H1 (cell line): ENCODE measurements around the gene ZMYND15. TPM values are rescaled to one million over a fixed set of nuclear protein-coding genes. Genes with fewer than 3 reads are reported as not detected.

Experiments
- CTCF ChIA-PET: fragments of 300-600 bp; sonication (Branson Sonifier 250); formaldehyde crosslinking; loops from one replicate; lab custom pipeline; 2021; ENCODE audit not compliant: partially characterized antibody; lab: Charles Lee
- POLR2A ChIA-PET: fragments of 300-600 bp; sonication (Branson Sonifier 250); formaldehyde crosslinking; loops from one replicate; lab custom pipeline; 2021; ENCODE audit warnings: inconsistent platforms; ENCODE audit not compliant: partially characterized antibody; lab: Charles Lee
- DNase-seq, 2 experiments: peaks; one replicate each; pipeline versions ENCODE4 v3.0.0 to v3.0.0-alpha.2; 2010 to 2022; ENCODE audit warnings: low spot score in 2 of 2, low read depth in 1 of 2, mixed read lengths in 1 of 2
- FAIRE-seq: peaks from 2 replicates; lab custom pipeline; 2011; peaks lifted over from hg19 to GRCh38; lab: Jason Lieb, UNC
- H2AFZ ChIP-seq: 2 replicates; pipeline ENCODE4 v1.8.1; 2012; ENCODE audit warnings: low read length, inconsistent platforms
- H2AK5ac ChIP-seq: 2 replicates; pipeline ENCODE4 v1.6.1; 2013; ENCODE audit warnings: low read depth, low read length
- H2BK120ac ChIP-seq: replicated peaks from 2 replicates; pipeline ENCODE3; 2013; ENCODE audit warnings: low read depth, low read length, inconsistent platforms
- H2BK12ac ChIP-seq: 2 replicates; pipeline ENCODE4 v1.6.1; 2013; ENCODE audit warnings: low read depth, low read length
- H2BK15ac ChIP-seq: 2 replicates; pipeline ENCODE4 v1.6.1; 2013; ENCODE audit warnings: low read length
- H2BK20ac ChIP-seq: 2 replicates; pipeline ENCODE4 v1.6.1; 2013; ENCODE audit warnings: low read length
- H2BK5ac ChIP-seq: 2 replicates; pipeline ENCODE4 v1.6.1; 2013; ENCODE audit warnings: low read depth, low read length
- H3K14ac ChIP-seq: 2 replicates; pipeline ENCODE4 v1.6.1; 2013; ENCODE audit warnings: inconsistent platforms; ENCODE audit not compliant: insufficient read length
- H3K18ac ChIP-seq: 2 replicates; pipeline ENCODE4 v1.6.1; 2013; ENCODE audit warnings: low read length; ENCODE audit errors: extremely low read depth
- H3K23ac ChIP-seq: 2 replicates; pipeline ENCODE4 v1.6.1; 2013; ENCODE audit warnings: inconsistent platforms; ENCODE audit not compliant: insufficient read length
- H3K23me2 ChIP-seq: 2 replicates; pipeline ENCODE4 v1.6.1; 2013; ENCODE audit warnings: low read depth, low read length
- H3K27ac ChIP-seq: 2 replicates; pipeline ENCODE4 v1.6.1; 2011; ENCODE audit warnings: low read depth, low read length, inconsistent platforms
- H3K27me3 ChIP-seq, 4 experiments: replicated peaks in 1 of 4; 1 replicate in 1 of 4; 2 replicates in 3 of 4; pipeline versions ENCODE4 v1.6.1 to v1.8.1; 2011 to 2013; ENCODE audit warnings: low read length in 3 of 4, mild to moderate bottlenecking in 3 of 4, inconsistent platforms in 2 of 4, mixed read lengths in 2 of 4, moderate library complexity in 1 of 4; ENCODE audit not compliant: control insufficient read depth in 3 of 4, insufficient read depth in 3 of 4; ENCODE audit errors: extremely low read depth in 1 of 4
- H3K36me3 ChIP-seq, 4 experiments: 2 replicates each; pipeline versions ENCODE4 v1.6.1 to v1.8.1; 2011 to 2013; ENCODE audit warnings: mild to moderate bottlenecking in 4 of 4, low read length in 3 of 4, moderate library complexity in 2 of 4, control low read depth in 1 of 4, inconsistent platforms in 1 of 4; ENCODE audit not compliant: insufficient read depth in 4 of 4, control insufficient read depth in 2 of 4
- H3K4ac ChIP-seq: replicated peaks from 2 replicates; pipeline ENCODE3; 2013; ENCODE audit warnings: low read length, low read depth, mixed read lengths, inconsistent platforms; ENCODE audit not compliant: insufficient read length
- H3K4me1 ChIP-seq, 4 experiments: replicated peaks in 1 of 4; 1 replicate in 1 of 4; 2 replicates in 3 of 4; pipeline versions ENCODE4 v1.6.1 to v1.8.1; 2011 to 2013; ENCODE audit warnings: low read length in 3 of 4, inconsistent platforms in 2 of 4, mixed read lengths in 1 of 4; ENCODE audit not compliant: insufficient read depth in 4 of 4, control insufficient read depth in 3 of 4
- H3K4me2 ChIP-seq, 2 experiments: 2 replicates each; pipeline versions ENCODE4 v1.6.1 to v1.8.1; 2011 to 2013; ENCODE audit warnings: low read depth in 2 of 2, low read length in 2 of 2, control low read depth in 1 of 2, inconsistent platforms in 1 of 2, mild to moderate bottlenecking in 1 of 2; ENCODE audit not compliant: insufficient read depth in 1 of 2
- H3K4me3 ChIP-seq, 4 experiments: fragments of 200-600, 300-600 bp in 1 of 4; sonication (generic), shearing (Covaris generic), sonication (Bioruptor Twin) in 1 of 4; 2 replicates each; pipeline versions ENCODE4 v1.5.1 to v1.8.1; 2011 to 2016; ENCODE audit warnings: low read length in 4 of 4, low read depth in 3 of 4, control low read depth in 2 of 4, inconsistent platforms in 2 of 4, mild to moderate bottlenecking in 2 of 4, mixed read lengths in 1 of 4, moderate library complexity in 1 of 4; ENCODE audit not compliant: insufficient read depth in 2 of 4; ENCODE audit errors: extremely low read depth in 1 of 4
- H3K56ac ChIP-seq: replicated peaks from 2 replicates; pipeline ENCODE3; 2013; ENCODE audit warnings: low read depth, mild to moderate bottlenecking, mixed read lengths, low read length, inconsistent platforms; ENCODE audit not compliant: insufficient read length
- H3K79me1 ChIP-seq: 2 replicates; pipeline ENCODE4 v1.6.1; 2013; ENCODE audit warnings: low read depth, low read length, control low read depth
- H3K79me2 ChIP-seq, 2 experiments: 2 replicates each; pipeline versions ENCODE4 v1.6.1 to v1.8.1; 2012 to 2013; ENCODE audit warnings: low read length in 2 of 2, mild to moderate bottlenecking in 2 of 2, inconsistent platforms in 1 of 2; ENCODE audit not compliant: insufficient read depth in 2 of 2, control insufficient read depth in 1 of 2
- H3K9ac ChIP-seq, 4 experiments: replicated peaks in 1 of 4; 1 replicate in 1 of 4; 2 replicates in 3 of 4; pipeline versions ENCODE4 v1.6.1 to v1.8.1; 2011 to 2013; ENCODE audit warnings: low read depth in 3 of 4, low read length in 3 of 4, control low read depth in 2 of 4, mild to moderate bottlenecking in 2 of 4, moderate library complexity in 2 of 4, inconsistent platforms in 1 of 4; ENCODE audit errors: extremely low read depth in 1 of 4
- H3K9me3 ChIP-seq, 2 experiments: 2 replicates each; pipeline versions ENCODE4 v1.6.1 to v1.8.1; 2012 to 2013; ENCODE audit warnings: mild to moderate bottlenecking in 2 of 2, moderate library complexity in 2 of 2, control low read depth in 1 of 2, inconsistent platforms in 1 of 2, low read depth in 1 of 2, low read length in 1 of 2, mixed read lengths in 1 of 2; ENCODE audit not compliant: insufficient read depth in 2 of 2
- H4K20me1 ChIP-seq, 2 experiments: replicated peaks in 1 of 2; 2 replicates each; pipeline versions ENCODE3 to v1.8.1; 2011 to 2013; ENCODE audit warnings: inconsistent platforms in 2 of 2, low read length in 2 of 2, mild to moderate bottlenecking in 1 of 2; ENCODE audit not compliant: insufficient read depth in 2 of 2, control insufficient read depth in 1 of 2
- H4K5ac ChIP-seq: 2 replicates; pipeline ENCODE4 v1.6.1; 2013; ENCODE audit warnings: low read length, low read depth, mixed read lengths, inconsistent platforms; ENCODE audit not compliant: insufficient read length
- H4K8ac ChIP-seq: 2 replicates; pipeline ENCODE4 v1.8.0; 2013; ENCODE audit warnings: mild to moderate bottlenecking, moderate library complexity, low read length, inconsistent platforms; ENCODE audit not compliant: insufficient read depth; ENCODE audit errors: extremely low read depth
- H4K91ac ChIP-seq: replicated peaks from 2 replicates; pipeline ENCODE3; 2013; ENCODE audit warnings: low read length, mixed read lengths, inconsistent platforms; ENCODE audit not compliant: insufficient read length
- ASH2L ChIP-seq: fragments of 200-600, 300-600 bp; sonication (generic); IDR thresholded peaks from one replicate; pipeline ENCODE4 v1.7.1; 2017; ENCODE audit warnings: low read length
- EP300 ChIP-seq, 2 experiments: IDR thresholded peaks; 1 replicate in 1 of 2; 2 replicates in 1 of 2; pipeline ENCODE4 v1.6.1; 2011 to 2012; ENCODE audit warnings: low read depth in 2 of 2, low read length in 2 of 2, mild to moderate bottlenecking in 2 of 2, borderline replicate concordance in 1 of 2, inconsistent platforms in 1 of 2, moderate library complexity in 1 of 2
- FOSL1 ChIP-seq: IDR thresholded peaks from 2 replicates; pipeline ENCODE4 v1.6.1; 2011; ENCODE audit warnings: mild to moderate bottlenecking, low read depth, low read length, moderate library complexity; ENCODE audit not compliant: insufficient read depth
- HDAC2 ChIP-seq, 2 experiments: fragments of 300-600 bp in 1 of 2; sonication (generic) in 1 of 2; IDR thresholded peaks; 2 replicates each; pipeline ENCODE4 v1.6.1; 2011 to 2012; ENCODE audit warnings: low read depth in 2 of 2, low read length in 2 of 2, mild to moderate bottlenecking in 2 of 2, moderate library complexity in 2 of 2, borderline replicate concordance in 1 of 2, inconsistent platforms in 1 of 2
- NRF1 ChIP-seq: IDR thresholded peaks from 2 replicates; pipeline ENCODE4 v1.6.1; 2011; ENCODE audit warnings: mild to moderate bottlenecking, low read depth, low read length, improper control_type of control experiment
- PHF8 ChIP-seq: fragments of 200-600 bp; sonication (generic); conservative IDR thresholded peaks from 2 replicates; pipeline ENCODE4 v1.7.1; 2012; ENCODE audit warnings: low read depth, mild to moderate bottlenecking, inconsistent platforms, low read length, moderate library complexity
- POLR2A ChIP-seq, 2 experiments: IDR thresholded peaks; 1 replicate in 1 of 2; 2 replicates in 1 of 2; pipeline ENCODE4 v1.6.1; 2011; ENCODE audit warnings: low read depth in 2 of 2, low read length in 2 of 2, mild to moderate bottlenecking in 2 of 2; ENCODE audit errors: control extremely low read depth in 1 of 2
- POLR2AphosphoS5 ChIP-seq: IDR thresholded peaks from 2 replicates; pipeline ENCODE4 v1.6.1; 2011; ENCODE audit warnings: low read depth, low read length
- RAD21 ChIP-seq, 2 experiments: IDR thresholded peaks in 1 of 2; conservative IDR thresholded peaks in 1 of 2; 2 replicates each; pipeline ENCODE4 v1.6.1; 2011; ENCODE audit warnings: low read depth in 2 of 2, low read length in 2 of 2, improper control_type of control experiment in 1 of 2, inconsistent platforms in 1 of 2, mild to moderate bottlenecking in 1 of 2, moderate library complexity in 1 of 2
- SUZ12 ChIP-seq: fragments of 200-600 bp; sonication (generic); IDR thresholded peaks from 2 replicates; pipeline ENCODE4 v1.6.1; 2012; ENCODE audit warnings: mild to moderate bottlenecking, inconsistent platforms, low read length, moderate library complexity, mixed read lengths
- TEAD4 ChIP-seq: IDR thresholded peaks from 2 replicates; pipeline ENCODE4 v1.6.1; 2012; ENCODE audit warnings: low read depth, low read length, inconsistent platforms, mixed read lengths
- WGBS, 2 experiments: shearing (Covaris generic) in 1 of 2; methylation state at CpG; one replicate each; pipeline versions ENCODE4 v1.1.6 to v1.1.7; 2013 to 2015; ENCODE audit warnings: low lambda C conversion rate in 2 of 2, mixed read lengths in 2 of 2, inconsistent platforms in 1 of 2, low coverage in 1 of 2, missing lambda C conversion rate in 1 of 2; ENCODE audit not compliant: insufficient replicate concordance in 2 of 2, insufficient coverage in 1 of 2, insufficient read length in 1 of 2; ENCODE audit errors: extremely low coverage in 1 of 2, missing lambda C conversion rate in 1 of 2; 5-methylcytosine and 5-hydroxymethylcytosine counted together
- polyA plus RNA-seq, 7 experiments: library from polyadenylated mRNA; depleted of rRNA in 3 of 7; stranded (reverse) in 5 of 7; unstranded in 2 of 7; fragments of >200 nt in 5 of 7; fragments of 200-250 nt in 2 of 7; gene quantifications; 1 replicate in 5 of 7; 2 replicates in 1 of 7; 4 replicates in 1 of 7; pipeline versions ENCODE4 v1.2.1 to v1.2.3, GENCODE V29; 2011 to 2013; ENCODE audit warnings: missing spikeins in 2 of 7, mixed read lengths in 2 of 7
- total RNA-seq: library from RNA; stranded (reverse); fragmentation: NEBNext Ultra II Directional; extraction: Animal tissue kit (Norgen Biotek cat#: 25700); gene quantifications from 2 replicates; pipeline ENCODE4 v1.2.1, GENCODE V29; 2021

The ZMYND15 gene
- total and polyA plus RNA-seq, 2 of the 8 experiments (the other 6 are each of a cell fraction or from before 2014, with no cell fraction given), result 0.53 to 0.58 TPM

- no peak overlapping the region for H3K56ac ChIP-seq
- H2BK12ac ChIP-seq, result 0 out of 2 replicates have a peak overlapping the region, but pooled peaks have one; percentile 27
- 95% methylated on average over 57 of the region's 61 CpGs; no CpG with 5 or more reads in 1 of the 2 experiments for WGBS, 2 experiments
- no peak overlapping the region for H2AFZ ChIP-seq
- ChIA-PET POLR2A (interaction anchor here (1.3 kb wide), 1 partner anchor 124 kb away, joined by 3 read pairs; no protein-coding TSS in a partner anchor), CTCF (interaction anchor here (0.5 to 2.9 kb wide), 11 partner anchors 7 to 216 kb away, joined by 3 to 16 read pairs (median 4); no protein-coding TSS in a partner anchor)
- no peak overlapping the region for H4K5ac ChIP-seq
- H3K23me2 ChIP-seq, result peaks cover 16% of the 10 kb centered on the region
- DNase-seq (no peak), FAIRE-seq (no peak)
- H3K23ac ChIP-seq, result no peak overlapping the region
- H3K79me2 ChIP-seq, result no peaks in the 10 kb centered on the region
- H3K27me3 ChIP-seq, result peaks cover 3 to 22% (median 15%) of the 10 kb centered on the region in 4 experiments; a peak in 6 of 7 replicates
- no peaks in the 10 kb centered on the region for H3K36me3 ChIP-seq
- H3K27ac ChIP-seq, result no peak overlapping the region
- H3K4ac ChIP-seq, result no peak overlapping the region
- peaks cover 0 to 14% (median 8%) of the 10 kb centered on the region in 4 experiments; a peak in 5 of 7 replicates for H3K4me1 ChIP-seq
- H2BK120ac ChIP-seq, result no peak overlapping the region
- no peaks in the 10 kb centered on the region for H3K9me3 ChIP-seq
- H3K4me3 ChIP-seq, result no peak overlapping the region
- no peak overlapping the region for H3K14ac ChIP-seq
- no peak overlapping the region; the same call in 1 of the 2 replicates for H3K18ac ChIP-seq
- H4K20me1 ChIP-seq, result peaks cover 0 to 2% of the 10 kb centered on the region in 2 experiments
- peak overlapping the region; percentile 11; the same call in 1 of the 2 replicates for H4K8ac ChIP-seq
- peak overlapping the region; percentile 29; the same call in 1 of the 2 replicates for H2BK15ac ChIP-seq
- H3K9ac ChIP-seq, result no peak overlapping the region
- no peak overlapping the region; the same call in 1 of the 2 replicates for H2AK5ac ChIP-seq
- no peak overlapping the region for H4K91ac ChIP-seq
- H2BK5ac ChIP-seq, result no peak overlapping the region
- no peak overlapping the region for H2BK20ac ChIP-seq
- H3K4me2 ChIP-seq, result no peak overlapping the region
- no peaks in the 10 kb centered on the region for H3K79me1 ChIP-seq
- TF ChIP-seq POLR2AphosphoS5, result no peak
- TF ChIP-seq POLR2A (IDR thresholded peaks at IDR 0.05; ENCODE audit: control extremely low read depth in 1 of 2, low read depth in 2 of 2, low read length in 2 of 2), result no peak
- TF ChIP-seq EP300 (IDR thresholded peaks at IDR 0.05; ENCODE audit: borderline replicate concordance in 1 of 2, low read depth in 2 of 2, low read length in 2 of 2), result no peak
- TF ChIP-seq FOSL1, result no peak
- no peak for TF ChIP-seq PHF8
- TF ChIP-seq RAD21 (IDR thresholded peaks at IDR 0.05 in 1 of 2, conservative IDR thresholded peaks at IDR 0.05 in 1 of 2; ENCODE audit: low read depth in 2 of 2, low read length in 2 of 2), result no peak
- TF ChIP-seq SUZ12, result no peak
- TF ChIP-seq NRF1, result no peak
- TF ChIP-seq ASH2L, result no peak
- no peak for TF ChIP-seq HDAC2 (IDR thresholded peaks at IDR 0.05; ENCODE audit: borderline replicate concordance in 1 of 2, low read depth in 2 of 2, low read length in 2 of 2)
- TF ChIP-seq TEAD4, result no peak
These were observed 45.9 kb downstream of the ZMYND15 start for GRCh38 chr17:4785311-4786105.
